ENCODE results near the gene CHD6. TPM values are rescaled to one million over a fixed set of nuclear protein-coding genes. Genes with fewer than 3 reads are reported as not detected.

CHD6 gene
- total and polyA plus RNA-seq, 7 experiments from 2014 or later, result 46.3 to 132 (median 94.6) TPM

DNA sequence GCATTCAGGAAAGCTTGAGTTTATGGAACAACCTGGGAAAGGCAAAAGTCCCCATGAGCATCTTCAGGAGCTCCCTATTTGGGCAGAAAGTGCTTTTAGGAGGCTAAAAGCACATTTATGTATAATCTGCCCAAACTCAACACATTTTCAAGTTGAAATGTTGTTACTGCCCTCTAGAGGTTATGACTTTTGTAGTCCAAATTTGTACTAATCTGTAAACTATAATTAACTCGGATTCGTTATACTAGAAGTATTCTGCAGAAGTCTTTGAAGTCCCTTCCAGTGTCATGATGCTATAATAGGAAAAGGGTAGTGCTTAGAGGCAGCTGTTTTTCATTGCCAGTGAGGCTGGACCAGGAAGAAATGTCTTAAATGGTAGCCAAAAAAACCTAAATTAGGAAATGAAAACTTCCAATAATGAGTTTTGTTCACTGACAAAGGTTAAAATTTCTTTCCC is 206.8 kb downstream of the CHD6 start:
- POLR2A ChIA-PET, result no interaction called here
- Mint-ChIP-seq H3K4me1 (peaks cover 20 to 43% (median 26%) of the 10 kb centered on the region in 7 donors), H3K9me3 (no peaks in the 10 kb centered on the region), H3K27me3 (no peaks in the 10 kb centered on the region), H3K27ac (peak overlapping the region in 3 of 9 donors; percentile 19 to 78 (median 43)), H3K36me3 (peaks cover 32 to 75% (median 36%) of the 10 kb centered on the region in 5 donors), H3K4me3 (no peak overlapping the region)
- intact Hi-C loops (cut with micrococcal nuclease), result loop anchor here (1.0 to 10.0 kb wide), 2 partner anchors 17 to 277 kb away; partner anchors contain the start of gene PLCG1 (in 1 of the 2)
- Histone ChIP-seq H3K27me3 (ENCODE audit: control insufficient read depth in 2 of 2, insufficient read depth in 2 of 2, low read length in 2 of 2) (no peaks in the 10 kb centered on the region), H3K27ac (ENCODE audit: low read depth, low read length) (no peak overlapping the region), H3K4me3 (ENCODE audit: low read length) (no peak overlapping the region), H3K36me3 (ENCODE audit: control insufficient read depth in 2 of 3, insufficient read depth in 3 of 3, low read length in 3 of 3) (peaks cover 29 to 95% (median 29%) of the 10 kb centered on the region in 3 experiments), H3K9me3 (ENCODE audit: control insufficient read depth in 2 of 3, low read length in 3 of 3) (no peaks in the 10 kb centered on the region), H3K4me1 (ENCODE audit: control insufficient read depth in 2 of 2, insufficient read depth in 2 of 2, low read length in 2 of 2) (peaks cover 3 to 7% of the 10 kb centered on the region in 2 donors)
- no peak for DNase-seq
- CTCF ChIA-PET, result interaction anchor here (0.7 to 0.9 kb wide), 2 partner anchors 108 to 262 kb away, joined by 3 read pairs; no protein-coding TSS in a partner anchor
- peak; percentile 38 for ATAC-seq

DNA sequence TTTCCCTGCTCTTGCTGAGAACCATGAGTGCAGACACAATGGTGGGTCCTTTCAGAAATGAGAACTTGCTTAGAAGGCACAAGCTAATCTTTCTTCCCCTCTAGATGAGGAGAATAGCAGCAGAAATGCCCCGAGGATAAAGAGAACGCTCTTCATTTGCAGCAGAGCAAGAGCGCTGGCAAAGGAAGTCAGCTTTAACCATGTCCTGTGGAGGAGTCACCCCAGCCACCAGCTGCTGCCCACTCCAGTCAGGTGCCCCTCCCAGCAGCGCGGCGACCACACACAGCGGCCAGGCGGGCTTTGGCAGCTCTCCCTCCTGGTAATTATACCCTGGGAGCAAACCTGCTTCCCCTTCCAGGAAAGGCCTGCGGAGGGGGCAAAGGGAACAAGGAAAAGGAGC is 209.2 kb downstream of the CHD6 start:
- CTCF ChIA-PET, result no interaction called here
- no peaks in the 10 kb centered on the region for H3K9me3 Mint-ChIP-seq
- no peaks in the 10 kb centered on the region for H3K9me3 ChIP-seq (ENCODE audit: control insufficient read depth in 2 of 3, low read length in 3 of 3)
- no peak overlapping the region for H3K4me3 ChIP-seq (ENCODE audit: low read length)
- peak overlapping the region in 4 of 10 donors; percentile 5 to 64 (median 19) for H3K4me3 Mint-ChIP-seq
- H3K27me3 Mint-ChIP-seq, result no peaks in the 10 kb centered on the region
- H3K27ac ChIP-seq (ENCODE audit: low read depth, low read length), result no peak overlapping the region
- peak overlapping the region in 8 of 9 donors; percentile 30 to 77 (median 70) for H3K27ac Mint-ChIP-seq
- no peak for ATAC-seq
- POLR2A ChIA-PET, result interaction anchor here (0.5 kb wide), 1 partner anchor 1280 kb away, joined by 5 read pairs; no protein-coding TSS in a partner anchor
- peaks cover 20 to 47% (median 26%) of the 10 kb centered on the region in 7 donors for H3K4me1 Mint-ChIP-seq
- H3K36me3 ChIP-seq (ENCODE audit: control insufficient read depth in 2 of 3, insufficient read depth in 3 of 3, low read length in 3 of 3), result peaks cover 23 to 95% (median 24%) of the 10 kb centered on the region in 3 experiments
- intact Hi-C loops (cut with micrococcal nuclease), result loop anchor here in 1 of 2 donors (10.0 kb wide), 1 partner anchor 174 kb away; no protein-coding TSS in a partner anchor
- no peak for DNase-seq
- H3K36me3 Mint-ChIP-seq, result peaks cover 19 to 75% (median 26%) of the 10 kb centered on the region in 5 donors
- H3K4me1 ChIP-seq (ENCODE audit: control insufficient read depth in 2 of 2, insufficient read depth in 2 of 2, low read length in 2 of 2), result peaks cover 3 to 7% of the 10 kb centered on the region in 2 donors
- no peaks in the 10 kb centered on the region for H3K27me3 ChIP-seq (ENCODE audit: control insufficient read depth in 2 of 2, insufficient read depth in 2 of 2, low read length in 2 of 2)

DNA sequence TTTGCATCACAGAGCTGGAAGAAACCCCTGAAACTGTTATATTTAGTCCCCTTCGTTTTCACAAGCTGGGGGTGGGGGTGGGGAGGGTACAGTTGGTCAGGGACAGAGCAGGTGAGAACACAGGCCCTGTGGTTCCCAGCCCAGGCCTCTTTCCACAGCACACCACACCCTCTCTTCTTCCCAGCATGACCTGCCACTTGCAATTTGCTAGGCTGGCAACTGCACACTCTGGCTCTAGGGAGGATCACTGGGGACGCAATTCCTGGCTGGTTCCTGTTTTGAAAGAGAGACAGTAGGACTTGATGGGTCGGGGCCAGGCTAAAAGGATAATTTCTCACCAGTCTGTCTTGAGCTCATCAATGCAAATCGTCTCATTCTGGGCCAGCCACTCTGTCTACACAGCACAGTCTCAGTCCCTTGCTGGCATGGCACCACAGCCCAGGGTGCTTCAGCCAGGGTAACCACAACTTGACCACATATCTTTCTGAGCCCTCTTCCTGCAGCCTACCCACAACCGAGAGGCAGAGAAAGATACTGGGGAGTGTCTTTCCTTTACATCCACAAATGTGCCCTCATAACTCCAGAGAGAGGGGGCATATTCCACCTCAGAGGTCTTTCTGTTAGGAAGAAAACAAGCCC is 209.9 kb downstream of the CHD6 start:
- no peak overlapping the region for H3K27ac ChIP-seq (ENCODE audit: low read depth, low read length)
- Mint-ChIP-seq H3K4me1 (peaks cover 20 to 44% (median 25%) of the 10 kb centered on the region in 7 donors), H3K4me3 (peak overlapping the region in 3 of 10 donors; percentile 7 to 64 (median 31)), H3K9me3 (no peaks in the 10 kb centered on the region), H3K36me3 (peaks cover 14 to 73% (median 25%) of the 10 kb centered on the region in 5 donors), H3K27ac (peak overlapping the region; percentile 11 to 79 (median 68)), H3K27me3 (no peaks in the 10 kb centered on the region)
- no peak overlapping the region for H3K4me3 ChIP-seq (ENCODE audit: low read length)
- ChIA-PET POLR2A (no interaction called here), CTCF (no interaction called here)
- peaks cover 17 to 88% (median 23%) of the 10 kb centered on the region in 3 experiments for H3K36me3 ChIP-seq (ENCODE audit: control insufficient read depth in 2 of 3, insufficient read depth in 3 of 3, low read length in 3 of 3)
- H3K4me1 ChIP-seq (ENCODE audit: control insufficient read depth in 2 of 2, insufficient read depth in 2 of 2, low read length in 2 of 2), result peaks cover 3 to 7% of the 10 kb centered on the region in 2 donors
- intact Hi-C loops (cut with micrococcal nuclease), result loop anchor here in 1 of 2 donors (10.0 kb wide), 1 partner anchor 173 kb away; no protein-coding TSS in a partner anchor
- no peaks in the 10 kb centered on the region for H3K27me3 ChIP-seq (ENCODE audit: control insufficient read depth in 2 of 2, insufficient read depth in 2 of 2, low read length in 2 of 2)
- H3K9me3 ChIP-seq (ENCODE audit: control insufficient read depth in 2 of 3, low read length in 3 of 3), result no peaks in the 10 kb centered on the region
- peak; percentile 66 for ATAC-seq
- DNase-seq, result no peak

DNA sequence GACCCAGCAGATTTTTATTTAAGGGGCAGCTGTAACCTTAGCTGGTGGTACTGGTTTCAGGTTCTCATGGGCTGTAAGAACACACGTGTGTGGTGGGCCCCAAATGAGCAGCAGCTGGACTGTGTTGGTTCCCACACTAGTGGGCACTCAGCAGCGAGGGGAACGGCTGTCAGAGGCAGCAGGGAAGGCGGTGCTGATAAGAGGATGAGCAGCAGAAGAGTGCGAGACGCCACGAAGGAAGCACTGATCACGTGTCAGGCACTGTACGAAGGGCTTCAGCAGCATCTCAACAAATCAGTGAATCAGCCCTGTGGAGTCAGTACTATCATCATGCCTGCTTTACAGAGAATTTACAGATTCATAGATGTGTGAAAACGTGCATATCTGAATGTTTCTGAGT is 210.6 kb downstream of the CHD6 start:
- H3K36me3 Mint-ChIP-seq, result peaks cover 12 to 72% (median 27%) of the 10 kb centered on the region in 5 donors
- H3K27me3 ChIP-seq (ENCODE audit: control insufficient read depth in 2 of 2, insufficient read depth in 2 of 2, low read length in 2 of 2), result no peaks in the 10 kb centered on the region
- H3K36me3 ChIP-seq (ENCODE audit: control insufficient read depth in 2 of 3, insufficient read depth in 3 of 3, low read length in 3 of 3), result peaks cover 11 to 82% (median 16%) of the 10 kb centered on the region in 3 experiments
- no peak overlapping the region for H3K27ac ChIP-seq (ENCODE audit: low read depth, low read length)
- H3K4me1 Mint-ChIP-seq, result peaks cover 20 to 43% (median 25%) of the 10 kb centered on the region in 7 donors
- no peak overlapping the region for H3K4me3 ChIP-seq (ENCODE audit: low read length)
- CTCF ChIA-PET, result no interaction called here
- DNase-seq (peak in 1 of 9 donors; percentile 1), ATAC-seq (peak; percentile 69)
- no peaks in the 10 kb centered on the region for H3K27me3 Mint-ChIP-seq
- no peaks in the 10 kb centered on the region for H3K9me3 ChIP-seq (ENCODE audit: control insufficient read depth in 2 of 3, low read length in 3 of 3)
- POLR2A ChIA-PET, result interaction anchor here (0.8 kb wide), 1 partner anchor 11 kb away, joined by 3 read pairs; no protein-coding TSS in a partner anchor
- peak overlapping the region in 1 of 10 donors; percentile 30 for H3K4me3 Mint-ChIP-seq
- H3K9me3 Mint-ChIP-seq, result no peaks in the 10 kb centered on the region
- peak overlapping the region in 6 of 9 donors; percentile 15 to 79 (median 32) for H3K27ac Mint-ChIP-seq
- intact Hi-C loops (cut with micrococcal nuclease), result loop anchor here in 1 of 2 donors (10.0 kb wide), 1 partner anchor 173 kb away; no protein-coding TSS in a partner anchor
- H3K4me1 ChIP-seq (ENCODE audit: control insufficient read depth in 2 of 2, insufficient read depth in 2 of 2, low read length in 2 of 2), result peaks cover 3 to 7% of the 10 kb centered on the region in 2 donors

DNA sequence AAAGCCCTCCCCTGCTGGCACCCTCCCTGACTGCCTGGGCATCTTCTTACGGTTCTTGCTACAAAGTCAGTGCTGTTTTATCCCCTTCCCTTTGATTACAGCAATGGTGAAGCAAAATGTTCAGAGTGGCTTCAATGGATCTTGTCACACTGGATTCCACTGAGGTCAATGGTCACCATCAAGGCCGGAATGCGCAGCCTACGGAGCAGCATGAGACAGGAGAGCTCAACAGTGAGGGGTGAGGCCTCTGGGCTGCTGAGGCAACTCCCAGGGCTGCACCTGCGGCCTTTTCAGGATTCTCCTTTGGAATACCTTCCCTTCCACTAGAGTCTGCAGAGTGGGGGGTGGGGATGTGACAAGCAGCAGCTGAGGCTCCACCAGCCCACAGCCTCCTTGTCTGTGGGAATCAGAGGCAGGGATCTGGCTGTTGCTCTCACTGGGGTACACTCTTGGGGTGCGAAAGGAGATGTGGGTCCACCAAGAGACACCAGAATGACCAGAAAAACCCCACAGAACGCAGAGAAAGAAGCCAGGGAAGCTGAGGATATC is 211.2 kb downstream of the CHD6 start:
- ChIA-PET POLR2A (interaction anchor here (0.8 kb wide), 1 partner anchor 12 kb away, joined by 3 read pairs; no protein-coding TSS in a partner anchor), CTCF (no interaction called here)
- Histone ChIP-seq H3K27ac (ENCODE audit: low read depth, low read length) (no peak overlapping the region), H3K4me1 (ENCODE audit: control insufficient read depth in 2 of 2, insufficient read depth in 2 of 2, low read length in 2 of 2) (peaks cover 3 to 7% of the 10 kb centered on the region in 2 donors), H3K9me3 (ENCODE audit: control insufficient read depth in 2 of 3, low read length in 3 of 3) (no peaks in the 10 kb centered on the region), H3K27me3 (ENCODE audit: control insufficient read depth in 2 of 2, insufficient read depth in 2 of 2, low read length in 2 of 2) (no peaks in the 10 kb centered on the region), H3K36me3 (ENCODE audit: control insufficient read depth in 2 of 3, insufficient read depth in 3 of 3, low read length in 3 of 3) (peaks cover 5 to 75% (median 16%) of the 10 kb centered on the region in 3 experiments), H3K4me3 (ENCODE audit: low read length) (no peak overlapping the region)
- H3K9me3 Mint-ChIP-seq, result no peaks in the 10 kb centered on the region
- no peaks in the 10 kb centered on the region for H3K27me3 Mint-ChIP-seq
- H3K27ac Mint-ChIP-seq, result peak overlapping the region in 4 of 9 donors; percentile 8 to 40 (median 23)
- no peak overlapping the region for H3K4me3 Mint-ChIP-seq
- ATAC-seq (no peak), DNase-seq (no peak)
- peaks cover 10 to 65% (median 24%) of the 10 kb centered on the region in 5 donors for H3K36me3 Mint-ChIP-seq
- H3K4me1 Mint-ChIP-seq, result peaks cover 20 to 40% (median 23%) of the 10 kb centered on the region in 7 donors
- intact Hi-C loops (cut with micrococcal nuclease), result loop anchor here in 1 of 2 donors (10.0 kb wide), 1 partner anchor 172 kb away; no protein-coding TSS in a partner anchor

DNA sequence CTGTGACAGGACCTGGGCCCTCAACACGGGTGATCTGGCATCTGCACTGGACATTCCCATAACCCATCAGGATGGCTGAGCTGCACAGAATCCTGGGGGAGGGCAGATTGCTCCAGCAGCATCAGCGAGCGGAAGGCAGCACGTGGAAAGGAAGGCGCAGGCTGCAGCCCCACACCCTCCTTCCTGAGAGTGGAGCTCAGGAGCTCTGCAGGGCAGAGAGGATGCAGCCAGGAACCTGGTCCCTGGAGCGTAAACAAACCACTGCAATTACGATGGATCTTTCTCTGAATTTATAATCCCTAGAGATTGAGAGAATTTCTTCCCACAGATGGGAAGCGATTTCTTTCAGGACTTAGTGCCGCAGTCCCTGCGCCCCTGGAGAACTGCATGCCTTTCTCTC is 211.8 kb downstream of the CHD6 start:
- Mint-ChIP-seq H3K36me3 (peaks cover 10 to 59% (median 20%) of the 10 kb centered on the region in 5 donors), H3K9me3 (no peaks in the 10 kb centered on the region), H3K27ac (peak overlapping the region in 1 of 9 donors; percentile 8), H3K4me1 (peaks cover 20 to 34% (median 23%) of the 10 kb centered on the region in 7 donors), H3K27me3 (no peaks in the 10 kb centered on the region), H3K4me3 (no peak overlapping the region)
- peaks cover 3 to 7% of the 10 kb centered on the region in 2 donors for H3K4me1 ChIP-seq (ENCODE audit: control insufficient read depth in 2 of 2, insufficient read depth in 2 of 2, low read length in 2 of 2)
- H3K27me3 ChIP-seq (ENCODE audit: control insufficient read depth in 2 of 2, insufficient read depth in 2 of 2, low read length in 2 of 2), result no peaks in the 10 kb centered on the region
- no peak overlapping the region for H3K27ac ChIP-seq (ENCODE audit: low read depth, low read length)
- peaks cover 5 to 69% (median 14%) of the 10 kb centered on the region in 3 experiments for H3K36me3 ChIP-seq (ENCODE audit: control insufficient read depth in 2 of 3, insufficient read depth in 3 of 3, low read length in 3 of 3)
- no peak overlapping the region for H3K4me3 ChIP-seq (ENCODE audit: low read length)
- intact Hi-C loops (cut with micrococcal nuclease), result loop anchor here in 1 of 2 donors (10.0 kb wide), 1 partner anchor 172 kb away; no protein-coding TSS in a partner anchor
- DNase-seq, result no peak
- ChIA-PET POLR2A (no interaction called here), CTCF (no interaction called here)
- no peaks in the 10 kb centered on the region for H3K9me3 ChIP-seq (ENCODE audit: control insufficient read depth in 2 of 3, low read length in 3 of 3)
- no peak for ATAC-seq

Data from naive thymus-derived CD4-positive, alpha-beta T cell (primary cell).